ENCODE data around the gene TMEM9B. TPM values are rescaled to one million over a fixed set of nuclear protein-coding genes. Genes with fewer than 3 reads are reported as not detected.
"Not testable (repeated sequence)": the region's sequence is repeated elsewhere in the genome, so short reads cannot be mapped to it uniquely, and the experiment has no call there.

Gene TMEM9B
- total RNA-seq, 2 donors from 2014 or later = 8.6 to 11.8 TPM

DNA sequence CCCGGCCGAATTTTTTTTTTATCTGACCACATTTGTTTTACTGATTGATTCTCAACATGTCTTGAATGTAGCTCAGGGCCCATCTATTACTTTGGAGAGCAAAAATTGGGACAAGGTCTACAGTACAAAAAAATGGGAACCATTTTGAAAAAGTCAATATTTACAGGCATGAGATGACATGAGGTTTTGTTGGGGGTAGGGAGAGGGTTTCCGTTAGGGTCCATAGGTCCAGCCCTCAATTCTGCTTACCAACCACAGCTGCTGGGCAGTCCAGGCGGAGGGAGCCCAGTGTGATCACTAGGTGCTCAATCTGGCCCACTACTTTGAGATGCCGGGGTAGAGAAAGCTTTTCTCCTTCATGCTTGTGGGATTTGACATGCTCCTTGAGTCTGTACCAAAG lies 21.2 kb upstream of the TMEM9B start:
- H3K27me3 ChIP-seq (ENCODE audit: control insufficient read depth, insufficient read depth, low read length, poor library complexity, severe bottlenecking) = no peaks in the 10 kb centered on the region
- WGBS, 2 experiments (ENCODE audit: insufficient coverage in 1 of 2, insufficient read length in 1 of 2) = 89 to 94% methylated on average over 3 to 5 of the region's 5 CpGs

DNA sequence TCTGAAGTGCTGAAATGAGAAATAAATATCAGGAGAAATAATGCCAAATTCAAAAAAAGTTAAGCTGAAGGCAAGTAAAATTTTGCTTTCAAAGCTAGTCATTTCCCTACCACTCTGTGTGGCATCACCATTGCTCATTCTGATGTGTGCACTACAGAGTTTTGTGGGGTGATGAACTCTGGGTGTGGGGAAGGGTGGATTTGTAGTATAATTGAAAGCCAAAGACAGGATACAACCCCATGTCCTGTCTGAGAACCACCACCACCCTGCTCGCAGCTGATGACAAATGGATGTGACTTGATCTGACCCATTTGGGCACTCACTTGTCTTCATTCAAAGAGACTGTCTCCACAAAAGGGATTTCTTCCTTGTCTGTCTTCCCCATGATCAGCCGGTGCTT lies 19.3 kb upstream of the TMEM9B start:
- Mint-ChIP-seq H3K36me3 (ENCODE audit: low read depth) (no peaks in the 10 kb centered on the region), H3K4me1 (no peaks in the 10 kb centered on the region), H3K27me3 (ENCODE audit: insufficient read depth) (peaks cover 3% of the 10 kb centered on the region), H3K27ac (no peak overlapping the region), H3K9me3 (no peaks in the 10 kb centered on the region), H3K4me3 (no peak overlapping the region)
- Histone ChIP-seq H3K9me3 (ENCODE audit: control insufficient read depth, low read length) (no peaks in the 10 kb centered on the region), H3K27ac (ENCODE audit: low read depth, low read length) (no peak overlapping the region), H3K9ac (ENCODE audit: extremely low read depth, low read length, poor library complexity, severe bottlenecking) (no peak overlapping the region), H3K4me3 (ENCODE audit: low read length) (no peak overlapping the region), H3K27me3 (ENCODE audit: control insufficient read depth, insufficient read depth, low read length, poor library complexity, severe bottlenecking) (no peaks in the 10 kb centered on the region), H3K36me3 (ENCODE audit: control insufficient read depth, insufficient read depth, low read length) (no peaks in the 10 kb centered on the region), H3K4me1 (ENCODE audit: control insufficient read depth, insufficient read depth, low read length) (no peaks in the 10 kb centered on the region)
- DNase-seq = no peak
- WGBS, 2 experiments (ENCODE audit: insufficient coverage in 1 of 2, insufficient read length in 1 of 2) = 92 to 100% methylated on average over 2 of the region's 2 CpGs
- TF ChIP-seq, protein P1, sequence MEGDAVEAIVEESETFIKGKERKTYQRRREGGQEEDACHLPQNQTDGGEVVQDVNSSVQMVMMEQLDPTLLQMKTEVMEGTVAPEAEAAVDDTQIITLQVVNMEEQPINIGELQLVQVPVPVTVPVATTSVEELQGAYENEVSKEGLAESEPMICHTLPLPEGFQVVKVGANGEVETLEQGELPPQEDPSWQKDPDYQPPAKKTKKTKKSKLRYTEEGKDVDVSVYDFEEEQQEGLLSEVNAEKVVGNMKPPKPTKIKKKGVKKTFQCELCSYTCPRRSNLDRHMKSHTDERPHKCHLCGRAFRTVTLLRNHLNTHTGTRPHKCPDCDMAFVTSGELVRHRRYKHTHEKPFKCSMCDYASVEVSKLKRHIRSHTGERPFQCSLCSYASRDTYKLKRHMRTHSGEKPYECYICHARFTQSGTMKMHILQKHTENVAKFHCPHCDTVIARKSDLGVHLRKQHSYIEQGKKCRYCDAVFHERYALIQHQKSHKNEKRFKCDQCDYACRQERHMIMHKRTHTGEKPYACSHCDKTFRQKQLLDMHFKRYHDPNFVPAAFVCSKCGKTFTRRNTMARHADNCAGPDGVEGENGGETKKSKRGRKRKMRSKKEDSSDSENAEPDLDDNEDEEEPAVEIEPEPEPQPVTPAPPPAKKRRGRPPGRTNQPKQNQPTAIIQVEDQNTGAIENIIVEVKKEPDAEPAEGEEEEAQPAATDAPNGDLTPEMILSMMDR (conservative IDR thresholded peaks at IDR 0.05) = no peak

More for the DNA sequence above, 21.2 kb upstream of the TMEM9B start:
- Mint-ChIP-seq H3K9me3 (no peaks in the 10 kb centered on the region), H3K36me3 (ENCODE audit: low read depth) (no peaks in the 10 kb centered on the region), H3K27me3 (ENCODE audit: insufficient read depth) (peaks cover 3% of the 10 kb centered on the region), H3K4me1 (no peaks in the 10 kb centered on the region), H3K4me3 (no peak overlapping the region), H3K27ac (no peak overlapping the region)
- H3K9me3 ChIP-seq (ENCODE audit: control insufficient read depth, low read length) = no peaks in the 10 kb centered on the region
- no peak for DNase-seq
- H3K4me3 ChIP-seq (ENCODE audit: low read length) = no peak overlapping the region
- TF ChIP-seq, protein P1 (conservative IDR thresholded peaks at IDR 0.05) = no peak
- no peaks in the 10 kb centered on the region for H3K36me3 ChIP-seq (ENCODE audit: control insufficient read depth, insufficient read depth, low read length)
- H3K27ac ChIP-seq (ENCODE audit: low read depth, low read length) = no peak overlapping the region
- H3K9ac ChIP-seq (ENCODE audit: extremely low read depth, low read length, poor library complexity, severe bottlenecking) = no peak overlapping the region
- peaks cover 2% of the 10 kb centered on the region for H3K4me1 ChIP-seq (ENCODE audit: control insufficient read depth, insufficient read depth, low read length)

DNA sequence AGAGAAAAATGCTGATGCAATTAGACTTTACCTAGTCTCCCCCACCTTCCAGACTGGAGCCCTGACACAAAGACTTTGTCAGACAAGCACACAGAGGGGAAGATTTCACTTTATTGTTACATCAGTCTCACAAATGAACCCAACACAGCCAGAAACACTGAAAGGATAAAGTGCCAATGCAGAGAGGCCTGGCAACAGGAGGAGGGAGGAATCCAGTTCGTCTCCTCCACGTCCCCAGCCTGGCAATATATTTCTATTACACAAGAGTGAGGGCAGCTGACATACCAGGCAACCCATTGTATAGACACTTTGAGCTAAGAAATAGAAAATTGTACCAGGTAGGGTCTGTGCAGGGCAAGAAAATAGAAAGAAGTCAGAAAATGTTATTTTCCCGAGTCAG lies 16.2 kb upstream of the TMEM9B start:
- 97 to 100% methylated on average over 2 to 3 of the region's 3 CpGs for WGBS, 2 experiments (ENCODE audit: insufficient coverage in 1 of 2, insufficient read length in 1 of 2)
- peaks cover 9% of the 10 kb centered on the region for H3K9me3 Mint-ChIP-seq

DNA sequence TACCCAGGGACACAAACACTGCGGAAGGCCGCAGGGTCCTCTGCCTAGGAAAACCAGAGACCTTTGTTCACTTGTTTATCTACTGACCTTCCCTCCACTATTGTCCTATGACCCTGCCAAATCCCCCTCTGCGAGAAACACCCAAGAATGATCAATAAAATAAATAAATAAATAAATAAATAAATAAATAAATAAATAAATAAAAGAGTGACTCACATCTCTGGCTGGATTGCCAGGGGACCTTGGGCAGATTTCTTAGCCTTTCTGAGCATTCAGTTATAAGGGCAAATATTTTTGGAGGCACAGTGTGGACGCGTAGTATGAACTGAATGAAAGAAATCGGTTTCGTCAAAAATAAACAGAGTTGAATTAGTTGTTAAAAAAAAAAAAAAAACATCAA lies 15.1 kb upstream of the TMEM9B start:
- WGBS, 2 experiments (ENCODE audit: insufficient coverage in 1 of 2, insufficient read length in 1 of 2) = no CpG with 5 or more reads among the region's 7 CpGs
- not testable (repeated sequence) for H3K27ac Mint-ChIP-seq, H3K4me3 Mint-ChIP-seq

More for the DNA sequence above, 16.2 kb upstream of the TMEM9B start:
- H3K27ac Mint-ChIP-seq = no peak overlapping the region
- TF ChIP-seq, protein P1 (conservative IDR thresholded peaks at IDR 0.05) = no peak
- H3K27ac ChIP-seq (ENCODE audit: low read depth, low read length) = no peak overlapping the region
- H3K9ac ChIP-seq (ENCODE audit: extremely low read depth, low read length, poor library complexity, severe bottlenecking) = no peak overlapping the region
- no peaks in the 10 kb centered on the region for H3K27me3 ChIP-seq (ENCODE audit: control insufficient read depth, insufficient read depth, low read length, poor library complexity, severe bottlenecking)
- H3K4me3 ChIP-seq (ENCODE audit: low read length) = no peak overlapping the region
- H3K9me3 ChIP-seq (ENCODE audit: control insufficient read depth, low read length) = no peaks in the 10 kb centered on the region
- H3K4me1 ChIP-seq (ENCODE audit: control insufficient read depth, insufficient read depth, low read length) = no peaks in the 10 kb centered on the region
- no peaks in the 10 kb centered on the region for H3K27me3 Mint-ChIP-seq (ENCODE audit: insufficient read depth)
- no peaks in the 10 kb centered on the region for H3K36me3 ChIP-seq (ENCODE audit: control insufficient read depth, insufficient read depth, low read length)
- H3K36me3 Mint-ChIP-seq (ENCODE audit: low read depth) = peaks cover 3% of the 10 kb centered on the region
- no peaks in the 10 kb centered on the region for H3K4me1 Mint-ChIP-seq
- H3K4me3 Mint-ChIP-seq = no peak overlapping the region
- no peak for DNase-seq

More for the DNA sequence above, 15.1 kb upstream of the TMEM9B start:
- H3K36me3 Mint-ChIP-seq (ENCODE audit: low read depth); H3K27me3 ChIP-seq (ENCODE audit: control insufficient read depth, insufficient read depth, low read length, poor library complexity, severe bottlenecking); DNase-seq; H3K9me3 ChIP-seq (ENCODE audit: control insufficient read depth, low read length); H3K36me3 ChIP-seq (ENCODE audit: control insufficient read depth, insufficient read depth, low read length); H3K9me3 Mint-ChIP-seq; H3K4me1 Mint-ChIP-seq; H3K4me1 ChIP-seq (ENCODE audit: control insufficient read depth, insufficient read depth, low read length); H3K27ac ChIP-seq (ENCODE audit: low read depth, low read length); H3K4me3 ChIP-seq (ENCODE audit: low read length); H3K27me3 Mint-ChIP-seq (ENCODE audit: insufficient read depth); H3K9ac ChIP-seq (ENCODE audit: extremely low read depth, low read length, poor library complexity, severe bottlenecking): not testable (repeated sequence)

Measured in endodermal cell (in vitro differentiated cells).